ENCODE results near the gene CTSC. TPM values are rescaled to one million over a fixed set of nuclear protein-coding genes. Genes with fewer than 3 reads are reported as not detected.

Gene CTSC
- total and polyA plus RNA-seq, 2 donors (not counting 1 experiment from before 2014, with no cell fraction given) = 18.7 to 18.8 TPM

DNA sequence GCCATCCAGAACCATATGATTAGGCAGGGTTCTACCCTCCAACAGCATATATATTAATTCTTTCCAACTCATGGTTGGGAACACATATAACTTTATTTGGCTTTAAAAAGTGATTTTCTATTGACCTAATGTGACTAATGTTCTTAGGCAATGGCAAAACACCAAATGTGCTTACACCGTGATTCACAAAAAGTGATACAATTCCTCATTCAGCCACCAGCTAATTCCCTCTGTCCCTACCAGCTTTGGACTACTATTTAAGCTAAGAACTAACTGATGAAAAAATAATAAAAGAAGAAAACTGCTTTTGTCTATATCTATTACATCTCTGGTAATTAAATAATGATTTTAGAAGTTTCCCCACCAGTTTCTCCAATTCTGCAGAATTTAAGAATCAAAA is 4.7 kb downstream of the CTSC start:
- Mint-ChIP-seq H3K9me3 (ENCODE audit: insufficient read depth) (no peaks in the 10 kb centered on the region), H3K4me3 (no peak overlapping the region), H3K4me1 (peaks cover 44% of the 10 kb centered on the region), H3K27me3 (no peaks in the 10 kb centered on the region), H3K27ac (no peak overlapping the region)
- POLR2A ChIA-PET = no interaction called here
- Histone ChIP-seq H3K9me3 (ENCODE audit: control extremely low read depth in 1 of 3, control insufficient read depth in 2 of 3, insufficient read depth in 1 of 3, low read length in 2 of 3) (no peaks in the 10 kb centered on the region), H3K27ac (ENCODE audit: low read length in 2 of 2) (no peak overlapping the region), H3K36me3 (replicated peaks in 1 of 2; ENCODE audit: control extremely low read depth in 1 of 2, control insufficient read depth in 1 of 2, extremely low read depth in 1 of 2, insufficient read depth in 2 of 2, low read length in 1 of 2) (peaks cover 3 to 16% of the 10 kb centered on the region in 2 experiments), H4K20me1 (ENCODE audit: control insufficient read depth, insufficient read depth, low read length, poor library complexity, severe bottlenecking) (no peaks in the 10 kb centered on the region), H3K4me1 (ENCODE audit: control insufficient read depth in 2 of 2, insufficient read depth in 2 of 2, low read length in 2 of 2) (peaks cover 10 to 21% of the 10 kb centered on the region in 2 donors), H3K27me3 (replicated peaks in 1 of 4; ENCODE audit: control extremely low read depth in 1 of 4, control insufficient read depth in 3 of 4, insufficient read depth in 4 of 4, low read length in 3 of 4) (no peaks in the 10 kb centered on the region), H3K4me2 (replicated peaks; ENCODE audit: low read depth, low read length, poor library complexity, severe bottlenecking) (no peak overlapping the region), H3K9ac (ENCODE audit: low read length) (no peak overlapping the region), H2AFZ (ENCODE audit: insufficient read depth, low read depth, low read length, poor library complexity, severe bottlenecking) (no peak overlapping the region), H3K79me2 (ENCODE audit: control insufficient read depth, insufficient read depth, low read length) (peaks cover 7% of the 10 kb centered on the region), H3K4me3 (ENCODE audit: control extremely low read depth in 1 of 5, extremely low read depth in 1 of 5, insufficient read depth in 1 of 5, low read depth in 2 of 5, low read length in 4 of 5) (no peak overlapping the region)
- TF ChIP-seq CTCF (IDR thresholded peaks at IDR 0.05) (no peak), EZH2 (IDR thresholded peaks at IDR 0.05; ENCODE audit: borderline replicate concordance, insufficient read depth, low read depth, low read length, poor library complexity, severe bottlenecking) (no peak)
- CTCF ChIA-PET = no interaction called here
- ATAC-seq (ENCODE audit: low read depth) (no peak), DNase-seq (no peak)
- intact Hi-C loops (cut with micrococcal nuclease) = no loop called here
- WGBS (ENCODE audit: insufficient coverage) = no CpG with 5 or more reads among the region's 1 CpG

DNA sequence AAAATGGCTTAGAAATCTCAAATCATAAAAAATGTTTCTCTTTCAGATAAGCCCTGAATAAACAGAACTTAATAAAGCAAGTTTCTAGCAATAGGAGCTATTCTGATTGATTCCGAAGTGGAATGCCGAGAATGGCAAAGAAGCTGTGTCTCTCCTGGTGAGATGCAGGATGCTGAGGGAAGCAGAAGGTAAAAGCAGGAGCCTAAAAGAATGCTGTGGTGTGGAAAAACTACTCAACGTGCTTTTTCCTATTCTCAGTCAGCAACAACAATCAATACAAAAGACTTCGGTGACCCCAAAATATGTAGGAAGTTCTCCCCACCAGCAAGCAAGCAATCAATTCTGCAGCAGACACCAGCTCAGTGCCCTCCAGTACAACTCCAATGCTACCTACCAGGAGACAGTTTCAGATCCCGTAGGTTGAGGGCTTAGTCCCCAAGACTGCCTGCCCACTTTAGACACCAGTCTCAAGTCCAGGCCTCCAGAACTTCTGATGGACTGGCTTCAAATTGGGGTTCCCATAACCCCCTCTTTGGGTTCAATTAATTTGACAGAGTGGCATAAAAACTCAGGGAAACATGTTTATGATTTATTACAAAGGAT is 6.6 kb downstream of the CTSC start:
- no peak overlapping the region for H3K4me3 Mint-ChIP-seq
- Histone ChIP-seq H3K9me3 (ENCODE audit: control extremely low read depth in 1 of 3, control insufficient read depth in 2 of 3, insufficient read depth in 1 of 3, low read length in 2 of 3) (no peaks in the 10 kb centered on the region), H3K4me2 (replicated peaks; ENCODE audit: low read depth, low read length, poor library complexity, severe bottlenecking) (no peak overlapping the region), H3K27ac (ENCODE audit: low read length in 2 of 2) (no peak overlapping the region), H3K4me1 (ENCODE audit: control insufficient read depth in 2 of 2, insufficient read depth in 2 of 2, low read length in 2 of 2) (peaks cover 16 to 21% of the 10 kb centered on the region in 2 donors), H4K20me1 (ENCODE audit: control insufficient read depth, insufficient read depth, low read length, poor library complexity, severe bottlenecking) (no peaks in the 10 kb centered on the region), H3K36me3 (replicated peaks in 1 of 2; ENCODE audit: control extremely low read depth in 1 of 2, control insufficient read depth in 1 of 2, extremely low read depth in 1 of 2, insufficient read depth in 2 of 2, low read length in 1 of 2) (peaks cover 3 to 16% of the 10 kb centered on the region in 2 experiments), H3K4me3 (ENCODE audit: control extremely low read depth in 1 of 5, extremely low read depth in 1 of 5, insufficient read depth in 1 of 5, low read depth in 2 of 5, low read length in 4 of 5) (no peak overlapping the region), H3K79me2 (ENCODE audit: control insufficient read depth, insufficient read depth, low read length) (peaks cover 3% of the 10 kb centered on the region), H3K9ac (ENCODE audit: low read length) (no peak overlapping the region), H2AFZ (ENCODE audit: insufficient read depth, low read depth, low read length, poor library complexity, severe bottlenecking) (no peak overlapping the region), H3K27me3 (replicated peaks in 1 of 4; ENCODE audit: control extremely low read depth in 1 of 4, control insufficient read depth in 3 of 4, insufficient read depth in 4 of 4, low read length in 3 of 4) (no peaks in the 10 kb centered on the region)
- ChIA-PET CTCF (no interaction called here), POLR2A (no interaction called here)
- intact Hi-C loops (cut with micrococcal nuclease) = no loop called here
- ATAC-seq (ENCODE audit: low read depth) (no peak), DNase-seq (no peak)
- H3K4me1 Mint-ChIP-seq = peaks cover 51% of the 10 kb centered on the region
- 83% methylated on average over 3 of the region's 5 CpGs for WGBS (ENCODE audit: insufficient coverage)
- H3K9me3 Mint-ChIP-seq (ENCODE audit: insufficient read depth) = no peaks in the 10 kb centered on the region
- H3K27ac Mint-ChIP-seq = no peak overlapping the region
- H3K27me3 Mint-ChIP-seq = no peaks in the 10 kb centered on the region
- TF ChIP-seq EZH2 (IDR thresholded peaks at IDR 0.05; ENCODE audit: borderline replicate concordance, insufficient read depth, low read depth, low read length, poor library complexity, severe bottlenecking) (no peak), CTCF (IDR thresholded peaks at IDR 0.05) (no peak)
